ENCODE data around the gene UCP3.

The UCP3 gene

DNA sequence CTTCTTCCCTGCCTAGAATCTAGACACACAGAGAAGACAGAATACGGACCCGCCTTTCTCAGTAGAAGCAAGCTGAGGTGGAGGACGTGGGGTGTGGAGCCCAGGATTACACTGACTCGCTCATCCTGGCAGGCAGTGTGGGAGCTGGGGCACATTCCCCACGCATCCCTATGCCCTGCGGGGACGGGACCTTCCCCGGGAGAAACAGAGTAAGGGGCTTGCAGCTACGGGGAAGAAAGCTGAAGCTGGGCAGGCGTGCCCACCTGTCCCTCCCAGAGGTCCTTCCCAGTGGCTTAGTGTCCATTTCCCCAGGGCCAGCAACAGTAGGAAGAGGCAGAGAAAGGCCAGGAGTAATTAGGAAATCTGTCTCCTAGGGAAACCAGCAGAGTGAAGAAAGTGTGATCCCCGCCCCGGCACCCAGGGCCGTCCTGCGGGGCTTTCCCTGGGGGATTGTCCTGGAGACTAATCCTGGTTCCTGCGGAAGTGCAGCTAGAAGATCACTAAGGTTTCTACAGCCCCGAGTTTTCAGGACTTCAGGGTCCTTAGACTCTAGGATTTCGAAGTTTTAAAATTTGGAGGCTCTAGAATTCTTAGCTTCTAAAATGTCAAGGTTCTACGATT lies 50.3 kb downstream of the UCP3 start:
- in situ Hi-C loops (cut with MboI; ENCODE audit: low sequenced_read_pairs): no loop called here

DNA sequence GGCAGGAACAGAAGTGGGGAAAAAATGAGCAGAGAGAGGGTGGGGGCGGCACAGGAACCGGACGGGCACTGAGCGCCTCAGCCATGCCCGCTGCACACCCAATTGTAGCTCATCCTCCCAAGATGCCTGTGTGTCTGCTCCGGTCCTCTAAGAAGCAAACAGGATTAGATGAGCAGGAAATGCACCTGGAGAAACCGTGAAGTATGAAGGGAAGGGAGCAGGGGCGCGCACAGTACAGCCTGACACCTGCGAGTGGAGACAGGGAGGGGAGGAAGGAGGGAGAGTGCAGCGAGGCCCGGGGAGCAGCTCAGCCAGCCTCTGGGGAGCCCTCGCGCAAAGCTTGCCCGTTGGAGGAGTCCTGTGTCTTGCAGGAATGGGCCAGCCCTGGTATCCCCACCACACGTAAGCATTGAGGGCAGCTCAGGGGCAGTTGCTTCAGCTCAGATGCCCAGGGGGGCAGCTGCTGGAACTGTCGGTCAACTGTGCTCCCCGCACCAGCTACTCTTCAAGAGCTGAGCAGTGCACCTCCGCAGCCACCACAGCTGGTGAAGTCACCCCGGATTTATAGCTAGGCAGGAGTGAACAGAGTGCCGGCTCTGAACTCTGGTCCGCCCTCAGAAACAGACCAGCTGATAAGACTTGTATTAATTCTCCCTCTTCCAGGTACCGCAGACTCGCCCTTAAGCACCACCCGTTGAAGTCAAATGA lies 51.1 kb downstream of the UCP3 start:
- in situ Hi-C loops (cut with MboI; ENCODE audit: low sequenced_read_pairs): no loop called here

DNA sequence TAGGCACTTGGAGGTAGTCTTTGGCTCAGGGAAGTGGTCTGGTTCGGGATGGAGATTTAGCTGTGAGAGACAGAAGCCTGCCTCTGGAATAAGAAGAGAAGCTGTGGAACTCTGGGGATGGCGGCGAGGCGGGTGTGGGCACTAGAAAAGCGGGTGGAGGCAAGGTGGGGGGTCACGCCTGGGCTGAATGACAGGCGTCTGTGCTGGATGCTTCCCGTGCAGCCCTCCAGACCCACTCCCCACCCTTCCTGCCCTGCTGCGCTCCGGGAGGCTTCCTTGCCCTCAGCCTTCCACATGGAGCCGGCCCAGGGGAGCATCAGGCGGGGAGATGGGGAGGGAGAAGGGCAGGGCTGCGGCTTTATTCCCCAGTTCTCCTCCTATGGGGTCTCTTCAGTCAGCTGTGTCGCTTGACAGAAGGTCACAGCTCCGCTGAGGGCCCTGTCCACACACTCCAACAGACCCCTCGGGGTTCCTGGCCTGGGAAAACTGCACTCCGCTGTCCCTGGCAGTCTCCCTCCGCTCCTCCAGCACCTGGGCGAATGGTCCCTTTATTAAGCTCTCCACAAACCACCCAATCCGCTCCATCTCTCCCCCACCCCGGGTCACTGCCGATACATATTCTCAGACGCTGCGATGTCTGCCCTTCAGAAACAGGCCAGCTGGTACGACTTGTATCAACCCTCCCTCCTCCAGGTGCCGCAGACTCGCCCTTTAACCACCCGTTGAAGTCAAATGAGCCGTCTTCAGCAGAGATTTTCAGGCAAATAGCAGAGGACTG lies 51.8 kb downstream of the UCP3 start:
- in situ Hi-C loops (cut with MboI; ENCODE audit: low sequenced_read_pairs): no loop called here

DNA sequence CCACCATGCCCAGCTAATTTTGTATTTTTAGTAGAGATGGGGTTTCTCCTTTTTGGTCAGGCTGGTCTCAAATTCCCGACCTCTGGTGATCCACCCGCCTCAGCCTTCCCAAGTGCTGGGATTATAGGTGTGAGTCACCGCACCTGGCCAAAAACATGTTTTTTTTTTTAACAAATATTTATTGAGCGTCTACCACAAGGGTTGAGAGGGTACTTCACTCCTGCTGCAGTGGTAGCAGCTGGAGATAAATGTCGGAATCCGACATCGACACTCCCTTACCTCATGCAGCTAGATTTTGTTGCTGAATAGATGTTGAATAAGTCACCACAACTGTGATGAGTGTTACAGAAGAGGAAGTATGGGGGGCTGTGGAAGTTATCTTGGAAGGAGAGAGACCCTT lies 57.1 kb downstream of the UCP3 start:
- in situ Hi-C loops (cut with MboI; ENCODE audit: low sequenced_read_pairs): no loop called here

DNA sequence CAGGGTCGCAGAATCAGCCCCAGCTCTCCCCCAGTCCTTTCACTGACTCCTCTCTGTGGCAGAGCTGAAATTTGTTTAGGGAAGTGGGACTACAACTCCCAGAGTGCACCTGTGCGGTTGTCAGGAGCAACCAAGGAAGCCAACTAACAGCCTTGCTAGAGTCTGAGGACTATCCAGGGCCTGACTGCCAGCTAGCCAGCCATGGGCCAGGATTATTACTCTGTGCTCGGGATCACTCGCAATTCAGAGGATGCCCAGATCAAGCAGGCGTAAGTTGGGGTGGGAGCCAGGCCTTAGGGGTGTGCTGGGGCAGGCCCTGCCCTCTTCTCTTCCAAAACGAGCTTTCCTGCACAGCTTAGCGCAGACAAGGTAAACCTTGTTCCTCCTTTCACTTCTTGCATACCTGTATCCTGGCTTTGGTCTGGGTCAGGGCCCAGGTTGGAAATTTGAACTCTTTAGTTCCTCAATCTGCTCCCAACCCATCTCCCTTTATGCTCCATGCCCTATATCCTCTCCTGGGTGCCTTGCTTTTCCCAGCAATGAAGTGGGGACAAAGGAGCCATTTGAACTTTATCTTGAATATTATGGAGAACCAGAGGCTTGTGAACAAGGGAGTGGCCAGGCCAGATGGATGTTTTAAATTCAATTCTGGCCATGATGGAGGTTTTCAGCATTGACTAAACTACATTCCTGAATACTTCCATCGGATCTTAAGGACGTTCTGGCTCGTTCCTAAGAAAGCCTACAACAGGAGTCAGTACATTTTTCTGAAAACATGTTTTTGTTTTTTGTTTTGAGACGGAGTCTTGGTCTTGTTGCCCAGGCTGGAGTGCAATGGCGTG lies 57.8 kb downstream of the UCP3 start, which contains the start of gene DNAJB13:
Gene DNAJB13, plus strand, starts transcription at position 158 of the 842 bp plus-strand sequence. Its CDS starts 44 bp downstream, at position 202.
- in situ Hi-C loops (cut with MboI; ENCODE audit: low sequenced_read_pairs): no loop called here

Data from hTERT RPE-1 (cell line).